ENCODE results near the gene NKX1-2.
"Not testable (repeated sequence)": the region's sequence is repeated elsewhere in the genome, so short reads cannot be mapped to it uniquely, and the experiment has no call there.

The NKX1-2 gene

DNA sequence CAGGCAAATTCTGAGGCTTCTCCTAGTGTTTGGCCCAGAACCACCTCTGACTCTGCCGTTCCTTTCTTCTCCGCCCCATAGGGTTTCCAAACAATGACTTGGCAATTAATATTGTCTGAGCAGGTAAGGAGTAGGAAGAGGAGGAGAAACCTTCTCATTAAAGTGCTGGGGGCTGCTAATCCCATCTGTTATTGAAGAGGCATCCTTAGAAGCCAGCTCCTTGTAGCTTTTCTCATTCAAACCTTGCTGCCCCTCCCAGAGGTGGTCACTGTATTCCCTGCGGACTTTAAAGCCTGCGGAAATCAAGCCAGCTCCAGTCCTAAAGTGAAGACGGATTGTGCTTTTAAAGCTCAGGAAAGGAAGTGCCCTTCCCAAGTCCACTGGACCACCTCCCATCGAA is 1.4 kb upstream of the NKX1-2 start:
- TF ChIP-seq, protein P1, sequence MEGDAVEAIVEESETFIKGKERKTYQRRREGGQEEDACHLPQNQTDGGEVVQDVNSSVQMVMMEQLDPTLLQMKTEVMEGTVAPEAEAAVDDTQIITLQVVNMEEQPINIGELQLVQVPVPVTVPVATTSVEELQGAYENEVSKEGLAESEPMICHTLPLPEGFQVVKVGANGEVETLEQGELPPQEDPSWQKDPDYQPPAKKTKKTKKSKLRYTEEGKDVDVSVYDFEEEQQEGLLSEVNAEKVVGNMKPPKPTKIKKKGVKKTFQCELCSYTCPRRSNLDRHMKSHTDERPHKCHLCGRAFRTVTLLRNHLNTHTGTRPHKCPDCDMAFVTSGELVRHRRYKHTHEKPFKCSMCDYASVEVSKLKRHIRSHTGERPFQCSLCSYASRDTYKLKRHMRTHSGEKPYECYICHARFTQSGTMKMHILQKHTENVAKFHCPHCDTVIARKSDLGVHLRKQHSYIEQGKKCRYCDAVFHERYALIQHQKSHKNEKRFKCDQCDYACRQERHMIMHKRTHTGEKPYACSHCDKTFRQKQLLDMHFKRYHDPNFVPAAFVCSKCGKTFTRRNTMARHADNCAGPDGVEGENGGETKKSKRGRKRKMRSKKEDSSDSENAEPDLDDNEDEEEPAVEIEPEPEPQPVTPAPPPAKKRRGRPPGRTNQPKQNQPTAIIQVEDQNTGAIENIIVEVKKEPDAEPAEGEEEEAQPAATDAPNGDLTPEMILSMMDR (IDR thresholded peaks at IDR 0.05; ENCODE audit: borderline replicate concordance, insufficient read depth, low read depth, low read length): no peak
- H3K4me3 ChIP-seq (ENCODE audit: low read depth, low read length): no peak overlapping the region

DNA sequence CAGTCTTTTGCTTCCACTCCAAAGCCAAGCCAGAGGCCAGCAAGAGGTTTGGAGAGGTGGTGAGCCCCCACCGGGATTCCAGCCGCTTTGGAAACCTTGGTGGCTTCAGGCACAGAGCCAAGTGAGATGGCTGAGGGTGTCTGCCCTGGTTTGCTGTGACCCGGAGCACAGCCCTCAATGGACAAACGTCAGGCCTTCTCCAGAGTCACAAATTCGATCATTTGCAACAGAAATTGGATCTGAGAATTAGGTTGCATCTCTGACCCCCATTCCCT is 885 bp upstream of the NKX1-2 start:
- TF ChIP-seq, protein P1 (IDR thresholded peaks at IDR 0.05; ENCODE audit: borderline replicate concordance, insufficient read depth, low read depth, low read length): no peak

DNA sequence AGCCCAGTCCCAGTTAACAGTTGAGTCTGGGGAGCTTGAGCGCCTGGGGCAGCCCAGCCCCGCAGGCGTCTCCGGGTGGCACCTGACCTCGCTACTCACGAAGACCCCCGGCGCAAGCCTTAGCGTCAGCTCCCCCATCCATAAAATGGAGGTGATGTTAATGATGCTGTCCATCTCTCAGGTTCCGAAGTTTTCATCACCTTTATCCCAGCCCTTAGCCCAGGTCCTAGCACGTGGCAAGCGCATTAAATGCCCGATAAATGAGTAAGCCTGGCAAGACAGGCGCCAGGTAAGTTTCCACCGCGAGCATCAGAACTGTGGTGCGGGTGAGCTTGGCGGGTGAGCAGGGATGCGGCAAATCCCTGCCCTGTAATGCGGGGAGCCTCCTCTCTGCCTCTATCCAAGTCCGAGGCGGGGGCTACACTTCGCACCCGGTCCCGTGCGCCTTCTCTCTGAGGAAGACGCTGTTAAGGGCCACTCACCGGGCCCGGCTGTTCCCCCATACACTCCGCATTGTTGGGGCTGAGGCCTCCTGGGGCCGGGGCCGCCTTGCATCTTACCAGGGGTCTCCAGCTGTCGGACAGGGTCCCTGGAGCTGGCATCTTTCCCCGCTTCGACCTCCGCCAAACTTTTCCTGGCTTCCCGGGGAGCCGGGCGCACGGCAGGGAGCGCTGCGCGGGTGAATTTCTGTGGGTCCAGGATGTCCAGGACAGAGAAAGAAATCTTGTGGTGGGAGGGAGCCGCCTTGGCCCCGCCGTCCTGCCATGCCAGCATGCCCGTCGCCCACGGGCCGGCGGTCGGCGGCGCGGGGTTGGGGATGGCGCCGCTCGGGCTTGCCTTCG is 444 bp downstream of the NKX1-2 start:
- TF ChIP-seq, protein P1 (IDR thresholded peaks at IDR 0.05; ENCODE audit: borderline replicate concordance, insufficient read depth, low read depth, low read length): no peak
- H3K4me3 ChIP-seq (ENCODE audit: low read depth, low read length): no peak overlapping the region

More for the DNA sequence above, 885 bp upstream of the NKX1-2 start:
- H3K4me3 ChIP-seq (ENCODE audit: low read depth, low read length): no peak overlapping the region

DNA sequence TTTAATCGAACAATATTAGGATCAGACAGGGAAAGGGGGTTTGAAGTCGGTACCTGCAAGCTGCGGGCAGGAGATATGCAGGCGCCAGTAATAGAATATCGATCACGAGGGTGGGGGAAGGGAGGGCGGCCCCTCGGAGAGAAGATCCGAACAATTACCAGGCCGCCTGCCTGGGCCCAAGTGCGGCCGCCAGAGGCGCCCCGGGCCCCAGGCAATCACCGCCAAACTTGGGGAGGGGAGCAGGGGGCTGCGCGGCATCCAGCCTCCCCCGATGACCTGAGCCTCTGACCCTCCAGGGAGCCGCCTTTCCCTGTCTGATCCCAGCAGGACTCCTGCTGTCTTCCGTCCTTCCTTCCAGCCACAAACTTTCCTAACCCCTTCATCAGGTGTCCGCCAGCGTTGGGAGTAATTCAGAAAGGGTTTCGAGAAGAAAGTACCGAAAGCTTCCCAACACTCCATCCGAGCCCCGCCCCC is 1.1 kb downstream of the NKX1-2 start:
- no peak overlapping the region for H3K4me3 ChIP-seq (ENCODE audit: low read depth, low read length)
- TF ChIP-seq, protein P1 (IDR thresholded peaks at IDR 0.05; ENCODE audit: borderline replicate concordance, insufficient read depth, low read depth, low read length): no peak

DNA sequence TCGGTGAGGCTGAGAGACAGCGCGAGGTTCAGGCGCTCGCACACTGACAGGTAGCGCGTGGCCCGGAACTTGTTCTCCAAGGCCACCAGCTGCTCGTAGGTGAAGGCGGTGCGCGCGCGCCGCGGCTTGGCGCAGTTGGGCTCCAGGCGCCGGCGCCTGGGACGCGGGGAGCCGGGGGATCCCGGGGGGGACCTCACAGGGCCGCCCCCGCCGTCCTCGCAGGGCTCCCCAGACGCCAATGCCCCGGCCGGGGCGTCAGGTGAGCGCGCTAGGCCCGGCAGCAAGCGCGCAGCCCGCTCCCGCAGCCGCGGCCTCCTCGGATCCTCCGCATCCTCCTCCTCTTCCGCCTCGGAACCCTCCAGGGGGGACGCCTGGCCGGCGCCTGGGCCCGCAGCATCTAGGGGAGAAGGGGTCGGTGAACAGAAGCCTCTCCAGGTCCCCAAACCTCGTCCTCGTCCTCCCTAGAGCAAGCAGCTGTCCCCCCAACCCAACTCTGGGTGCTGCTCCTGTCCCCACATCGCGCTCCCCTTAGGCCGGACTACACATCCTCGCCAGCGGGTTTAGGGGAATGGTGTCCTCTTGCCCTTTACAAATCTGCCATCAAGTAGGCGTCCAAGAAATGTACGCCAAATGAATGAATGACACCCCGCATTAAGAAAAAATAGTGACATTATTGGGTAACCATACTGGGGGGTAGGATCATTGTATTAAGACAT is 1.9 kb downstream of the NKX1-2 start:
- H3K4me3 ChIP-seq (ENCODE audit: low read depth, low read length): no peak overlapping the region
- TF ChIP-seq, protein P1 (IDR thresholded peaks at IDR 0.05; ENCODE audit: borderline replicate concordance, insufficient read depth, low read depth, low read length): no peak

DNA sequence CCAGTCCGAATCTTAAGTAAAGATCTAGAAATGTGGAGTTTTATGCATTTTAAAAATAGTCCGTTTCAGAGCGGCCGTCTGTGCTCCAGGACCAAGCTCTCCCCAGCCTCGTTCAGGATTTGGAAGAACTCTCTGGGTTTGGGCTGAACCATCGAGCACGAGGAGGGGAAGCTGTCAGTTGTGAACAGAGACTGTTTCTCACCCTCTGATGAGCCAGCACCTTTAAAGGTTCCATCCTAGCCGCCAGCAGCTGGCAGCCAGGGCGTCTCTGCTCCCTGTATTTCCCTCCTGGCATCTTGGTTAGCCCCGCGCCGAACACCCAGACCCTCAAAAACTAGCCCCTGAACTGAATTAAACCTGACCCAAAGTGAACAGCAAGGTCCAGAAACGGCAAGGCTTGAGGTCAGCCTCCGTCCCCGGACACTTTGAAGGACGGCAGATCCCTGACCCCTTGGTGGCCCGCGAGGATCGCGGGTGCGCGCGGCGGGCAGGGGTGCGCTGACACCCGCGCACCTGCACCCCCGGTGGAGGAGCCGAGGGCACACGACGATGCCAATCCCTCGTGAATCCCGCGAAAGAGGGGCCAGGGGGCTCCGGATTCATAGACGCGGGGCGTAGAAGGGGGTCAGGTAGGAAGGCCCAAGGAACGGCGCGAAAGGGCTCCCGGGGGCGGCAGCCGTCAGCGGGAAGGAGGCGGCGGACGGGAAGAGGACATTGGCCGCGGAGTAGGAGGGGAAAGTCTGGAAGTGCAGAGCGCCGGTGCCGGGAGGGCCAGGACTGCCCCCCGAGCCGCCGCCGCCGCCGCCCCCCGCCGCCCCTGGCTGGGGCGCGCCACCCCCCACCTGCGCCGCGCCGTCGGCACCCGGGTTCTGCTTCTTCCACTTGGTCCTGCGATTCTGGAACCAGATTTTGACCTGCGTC is 2.7 kb downstream of the NKX1-2 start:
- no peak overlapping the region for H3K4me3 ChIP-seq (ENCODE audit: low read depth, low read length)

DNA sequence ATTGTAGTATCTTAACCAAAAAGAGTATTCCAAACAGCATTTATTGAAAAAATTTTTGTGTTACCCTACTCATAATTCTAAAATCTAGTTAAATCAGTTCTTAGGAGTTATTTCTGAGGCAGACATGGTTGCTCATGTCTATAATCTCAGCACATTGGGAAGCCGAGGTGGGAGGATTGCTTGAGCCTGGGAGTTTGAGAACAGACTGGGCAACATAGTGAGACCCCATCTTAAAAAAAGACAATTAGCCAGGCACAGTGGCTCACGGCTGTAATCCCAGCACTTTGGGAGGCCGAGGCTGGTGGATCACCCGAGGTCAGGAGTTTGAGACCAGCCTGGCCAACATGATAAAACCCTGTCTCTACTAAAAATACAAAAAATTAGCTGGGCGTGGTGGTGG is 8.1 kb downstream of the NKX1-2 start:
- H3K4me3 ChIP-seq (ENCODE audit: low read depth, low read length): not testable (repeated sequence)

More for the DNA sequence above, 2.7 kb downstream of the NKX1-2 start:
- TF ChIP-seq, protein P1 (IDR thresholded peaks at IDR 0.05; ENCODE audit: borderline replicate concordance, insufficient read depth, low read depth, low read length): no peak
